OCI-LY7 (cell line): Measurements from ENCODE around the gene SLC25A5.

Experiments
- EZH2phosphoT487 ChIP-seq: fragments of 200-600 bp; sonication (generic); IDR thresholded peaks from 2 replicates; pipeline ENCODE4 v1.6.1; 2018; ENCODE audit warnings: low read depth, borderline replicate concordance, mild to moderate bottlenecking, mixed run types, antibody characterized with exemption, low read length, moderate library complexity, mixed read lengths
- TF ChIP-seq, protein P1 (sequence below): fragments of 200-600 bp; sonication (generic); conservative IDR thresholded peaks from 2 replicates; pipeline ENCODE4 v1.5.1; 2014; ENCODE audit warnings: mild to moderate bottlenecking, antibody characterized with exemption, low read length, moderate library complexity, mixed read lengths

DNA sequence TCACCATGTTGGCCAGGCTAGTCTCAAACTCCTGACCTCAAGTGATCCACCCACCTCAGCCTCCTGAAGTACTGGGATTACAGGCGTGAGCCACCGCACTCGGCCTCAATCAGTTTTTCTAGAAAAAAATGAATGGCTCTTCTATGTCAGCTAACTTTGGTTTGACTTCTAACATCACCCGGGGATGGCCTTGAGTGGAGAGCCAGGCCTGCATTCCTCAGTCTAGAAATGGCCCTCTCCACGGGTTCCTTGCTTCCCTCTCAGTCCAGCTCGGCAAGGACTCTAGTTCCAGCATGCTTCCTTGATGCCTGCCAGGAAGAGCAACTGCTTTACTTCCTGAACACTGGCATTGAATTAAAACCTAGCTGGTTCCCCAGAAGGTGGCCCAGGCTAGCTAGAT is 39.0 kb downstream of the SLC25A5 start:
- TF ChIP-seq, protein P1, sequence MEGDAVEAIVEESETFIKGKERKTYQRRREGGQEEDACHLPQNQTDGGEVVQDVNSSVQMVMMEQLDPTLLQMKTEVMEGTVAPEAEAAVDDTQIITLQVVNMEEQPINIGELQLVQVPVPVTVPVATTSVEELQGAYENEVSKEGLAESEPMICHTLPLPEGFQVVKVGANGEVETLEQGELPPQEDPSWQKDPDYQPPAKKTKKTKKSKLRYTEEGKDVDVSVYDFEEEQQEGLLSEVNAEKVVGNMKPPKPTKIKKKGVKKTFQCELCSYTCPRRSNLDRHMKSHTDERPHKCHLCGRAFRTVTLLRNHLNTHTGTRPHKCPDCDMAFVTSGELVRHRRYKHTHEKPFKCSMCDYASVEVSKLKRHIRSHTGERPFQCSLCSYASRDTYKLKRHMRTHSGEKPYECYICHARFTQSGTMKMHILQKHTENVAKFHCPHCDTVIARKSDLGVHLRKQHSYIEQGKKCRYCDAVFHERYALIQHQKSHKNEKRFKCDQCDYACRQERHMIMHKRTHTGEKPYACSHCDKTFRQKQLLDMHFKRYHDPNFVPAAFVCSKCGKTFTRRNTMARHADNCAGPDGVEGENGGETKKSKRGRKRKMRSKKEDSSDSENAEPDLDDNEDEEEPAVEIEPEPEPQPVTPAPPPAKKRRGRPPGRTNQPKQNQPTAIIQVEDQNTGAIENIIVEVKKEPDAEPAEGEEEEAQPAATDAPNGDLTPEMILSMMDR = no peak
- TF ChIP-seq EZH2phosphoT487 = no peak
